ENCODE results near the gene KRT12. TPM values are rescaled to one million over a fixed set of nuclear protein-coding genes. Genes with fewer than 3 reads are reported as not detected.
A peak's percentile ranks its signal among the peaks of the same experiment; 100 is the strongest.

KRT12 gene
- total RNA-seq, 2 experiments from 2014 or later, result not detected

- H3K9me3 Mint-ChIP-seq, result no peaks in the 10 kb centered on the region
- H3K27ac Mint-ChIP-seq, result no peak overlapping the region
- H3K4me1 Mint-ChIP-seq, result no peaks in the 10 kb centered on the region
- DNase-seq (no peak), ATAC-seq (ENCODE audit: low read depth) (no peak)
- no peak overlapping the region for H3K4me3 Mint-ChIP-seq
- peaks cover 26% of the 10 kb centered on the region for H3K27me3 Mint-ChIP-seq
- no peaks in the 10 kb centered on the region for H3K36me3 Mint-ChIP-seq
- POLR2A ChIA-PET, result no interaction called here
These were observed 20.4 kb downstream of the KRT12 start for GRCh38 chr17:40846515-40847144.

- Mint-ChIP-seq H3K36me3 (no peaks in the 10 kb centered on the region), H3K4me3 (no peak overlapping the region), H3K27me3 (peaks cover 22% of the 10 kb centered on the region), H3K4me1 (no peaks in the 10 kb centered on the region), H3K9me3 (no peaks in the 10 kb centered on the region), H3K27ac (no peak overlapping the region)
- DNase-seq, result no peak
- ATAC-seq (ENCODE audit: low read depth), result no peak
- POLR2A ChIA-PET, result no interaction called here
These were observed 22.3 kb downstream of the KRT12 start for GRCh38 chr17:40844671-40845107.

GRCh38 chr17:40843242-40843641, 23.8 kb downstream of the KRT12 start:
- no peaks in the 10 kb centered on the region for H3K4me1 Mint-ChIP-seq
- H3K36me3 Mint-ChIP-seq, result no peaks in the 10 kb centered on the region
- no peak overlapping the region for H3K27ac Mint-ChIP-seq
- no peak overlapping the region for H3K4me3 Mint-ChIP-seq
- ATAC-seq (ENCODE audit: low read depth) (no peak), DNase-seq (no peak)
- POLR2A ChIA-PET, result no interaction called here
- H3K27me3 Mint-ChIP-seq, result peaks cover 22% of the 10 kb centered on the region
- H3K9me3 Mint-ChIP-seq, result no peaks in the 10 kb centered on the region

- Mint-ChIP-seq H3K27me3 (peaks cover 18% of the 10 kb centered on the region), H3K4me1 (no peaks in the 10 kb centered on the region), H3K36me3 (no peaks in the 10 kb centered on the region), H3K9me3 (no peaks in the 10 kb centered on the region), H3K4me3 (no peak overlapping the region), H3K27ac (no peak overlapping the region)
- ATAC-seq (ENCODE audit: low read depth) (no peak), DNase-seq (no peak)
- POLR2A ChIA-PET, result no interaction called here
These were observed 25.8 kb downstream of the KRT12 start for GRCh38 chr17:40841246-40841645.

GRCh38 chr17:40839194-40839593, 27.8 kb downstream of the KRT12 start:
- ATAC-seq (ENCODE audit: low read depth) (no peak), DNase-seq (no peak)
- Mint-ChIP-seq H3K4me3 (no peak overlapping the region), H3K4me1 (no peaks in the 10 kb centered on the region), H3K27ac (no peak overlapping the region), H3K9me3 (no peaks in the 10 kb centered on the region), H3K27me3 (peaks cover 1% of the 10 kb centered on the region), H3K36me3 (peaks cover 4% of the 10 kb centered on the region)
- POLR2A ChIA-PET, result no interaction called here

GRCh38 chr17:40836020-40836419, 31.0 kb downstream of the KRT12 start:
- H3K27me3 Mint-ChIP-seq, result no peaks in the 10 kb centered on the region
- POLR2A ChIA-PET, result no interaction called here

GRCh38 chr17:40833882-40834281, 33.1 kb downstream of the KRT12 start:
- Mint-ChIP-seq H3K9me3 (peaks cover 3% of the 10 kb centered on the region), H3K4me1 (peaks cover 3% of the 10 kb centered on the region), H3K27me3 (no peaks in the 10 kb centered on the region), H3K36me3 (peaks cover 13% of the 10 kb centered on the region), H3K27ac (no peak overlapping the region), H3K4me3 (no peak overlapping the region)
- POLR2A ChIA-PET, result no interaction called here
- DNase-seq (no peak), ATAC-seq (ENCODE audit: low read depth) (no peak)

More at GRCh38 chr17:40836020-40836419, 31.0 kb downstream of the KRT12 start:
- ATAC-seq (ENCODE audit: low read depth) (no peak), DNase-seq (no peak)
- Mint-ChIP-seq H3K9me3 (no peaks in the 10 kb centered on the region), H3K4me1 (peaks cover 3% of the 10 kb centered on the region), H3K36me3 (peaks cover 6% of the 10 kb centered on the region), H3K27ac (no peak overlapping the region), H3K4me3 (no peak overlapping the region)

- Mint-ChIP-seq H3K4me3 (no peak overlapping the region), H3K27ac (no peak overlapping the region), H3K9me3 (peaks cover 3% of the 10 kb centered on the region), H3K36me3 (peaks cover 13% of the 10 kb centered on the region), H3K27me3 (no peaks in the 10 kb centered on the region), H3K4me1 (peaks cover 6% of the 10 kb centered on the region)
- no peak for ATAC-seq (ENCODE audit: low read depth)
- POLR2A ChIA-PET, result no interaction called here
- no peak for DNase-seq
These were observed 34.2 kb downstream of the KRT12 start for GRCh38 chr17:40832840-40833239.

- Mint-ChIP-seq H3K4me1 (peaks cover 15% of the 10 kb centered on the region), H3K36me3 (peaks cover 17% of the 10 kb centered on the region), H3K9me3 (peaks cover 3% of the 10 kb centered on the region), H3K4me3 (no peak overlapping the region), H3K27ac (no peak overlapping the region), H3K27me3 (no peaks in the 10 kb centered on the region)
- no peak for DNase-seq
- no peak for ATAC-seq (ENCODE audit: low read depth)
- POLR2A ChIA-PET, result no interaction called here
These were observed 36.8 kb downstream of the KRT12 start for GRCh38 chr17:40830085-40830776.

- POLR2A ChIA-PET, result no interaction called here
- no peak overlapping the region for H3K4me3 Mint-ChIP-seq
- no peak for DNase-seq
- H3K27me3 Mint-ChIP-seq, result no peaks in the 10 kb centered on the region
- ATAC-seq (ENCODE audit: low read depth), result no peak
- no peak overlapping the region for H3K27ac Mint-ChIP-seq
- peaks cover 20% of the 10 kb centered on the region for H3K4me1 Mint-ChIP-seq
- H3K36me3 Mint-ChIP-seq, result peaks cover 13% of the 10 kb centered on the region
- peaks cover 3% of the 10 kb centered on the region for H3K9me3 Mint-ChIP-seq
These were observed 38.5 kb downstream of the KRT12 start for GRCh38 chr17:40828454-40829044.

- H3K36me3 Mint-ChIP-seq, result peaks cover 13% of the 10 kb centered on the region
- H3K9me3 Mint-ChIP-seq, result peaks cover 3% of the 10 kb centered on the region
- ATAC-seq (ENCODE audit: low read depth), result no peak
- no peak for DNase-seq
- POLR2A ChIA-PET, result interaction anchor here (0.8 kb wide), 1 partner anchor 9 kb away, joined by 4 read pairs; no protein-coding TSS in a partner anchor
- no peaks in the 10 kb centered on the region for H3K27me3 Mint-ChIP-seq
- H3K27ac Mint-ChIP-seq, result peak overlapping the region; percentile 15
- H3K4me1 Mint-ChIP-seq, result peaks cover 17% of the 10 kb centered on the region
- peak overlapping the region; percentile 38 for H3K4me3 Mint-ChIP-seq
These were observed 39.1 kb downstream of the KRT12 start for GRCh38 chr17:40827746-40828453.

- POLR2A ChIA-PET, result interaction anchor here (0.7 kb wide), 1 partner anchor 286 kb away, joined by 3 read pairs; no protein-coding TSS in a partner anchor
- no peak overlapping the region for H3K4me3 Mint-ChIP-seq
- ATAC-seq (ENCODE audit: low read depth), result no peak
- H3K36me3 Mint-ChIP-seq, result peaks cover 16% of the 10 kb centered on the region
- peaks cover 20% of the 10 kb centered on the region for H3K4me1 Mint-ChIP-seq
- no peak for DNase-seq
- H3K27ac Mint-ChIP-seq, result no peak overlapping the region
- H3K9me3 Mint-ChIP-seq, result peaks cover 3% of the 10 kb centered on the region
- no peaks in the 10 kb centered on the region for H3K27me3 Mint-ChIP-seq
These were observed 41.4 kb downstream of the KRT12 start for GRCh38 chr17:40825599-40825998.

- ATAC-seq (ENCODE audit: low read depth) (no peak), DNase-seq (no peak)
- Mint-ChIP-seq H3K4me3 (no peak overlapping the region), H3K4me1 (peaks cover 33% of the 10 kb centered on the region), H3K36me3 (peaks cover 14% of the 10 kb centered on the region), H3K9me3 (no peaks in the 10 kb centered on the region), H3K27me3 (no peaks in the 10 kb centered on the region), H3K27ac (no peak overlapping the region)
- POLR2A ChIA-PET, result no interaction called here
These were observed 42.8 kb downstream of the KRT12 start for GRCh38 chr17:40824015-40824832.
